ENCODE measurements around the gene RELB.

DNA sequence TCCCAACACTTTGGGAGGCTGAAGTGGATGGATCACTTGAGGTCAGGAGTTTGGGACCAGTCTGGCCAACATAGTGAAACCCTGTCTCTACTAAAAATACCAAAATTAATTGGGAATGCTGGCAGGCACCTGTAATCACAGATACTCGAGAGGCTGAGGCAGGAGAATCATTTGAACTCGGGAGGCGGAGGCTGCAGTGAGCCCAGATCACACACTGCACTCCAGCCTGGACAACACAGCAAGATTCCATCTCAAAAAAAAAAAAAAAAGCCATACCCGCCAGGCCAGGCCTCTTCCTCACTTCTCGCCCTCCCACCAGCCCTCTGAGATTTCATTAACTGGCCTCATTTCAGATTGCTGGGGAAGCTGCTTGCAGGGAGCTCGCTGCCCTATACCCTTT is 7.7 kb upstream of the RELB start:
- TF ChIP-seq, protein P1, sequence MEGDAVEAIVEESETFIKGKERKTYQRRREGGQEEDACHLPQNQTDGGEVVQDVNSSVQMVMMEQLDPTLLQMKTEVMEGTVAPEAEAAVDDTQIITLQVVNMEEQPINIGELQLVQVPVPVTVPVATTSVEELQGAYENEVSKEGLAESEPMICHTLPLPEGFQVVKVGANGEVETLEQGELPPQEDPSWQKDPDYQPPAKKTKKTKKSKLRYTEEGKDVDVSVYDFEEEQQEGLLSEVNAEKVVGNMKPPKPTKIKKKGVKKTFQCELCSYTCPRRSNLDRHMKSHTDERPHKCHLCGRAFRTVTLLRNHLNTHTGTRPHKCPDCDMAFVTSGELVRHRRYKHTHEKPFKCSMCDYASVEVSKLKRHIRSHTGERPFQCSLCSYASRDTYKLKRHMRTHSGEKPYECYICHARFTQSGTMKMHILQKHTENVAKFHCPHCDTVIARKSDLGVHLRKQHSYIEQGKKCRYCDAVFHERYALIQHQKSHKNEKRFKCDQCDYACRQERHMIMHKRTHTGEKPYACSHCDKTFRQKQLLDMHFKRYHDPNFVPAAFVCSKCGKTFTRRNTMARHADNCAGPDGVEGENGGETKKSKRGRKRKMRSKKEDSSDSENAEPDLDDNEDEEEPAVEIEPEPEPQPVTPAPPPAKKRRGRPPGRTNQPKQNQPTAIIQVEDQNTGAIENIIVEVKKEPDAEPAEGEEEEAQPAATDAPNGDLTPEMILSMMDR (IDR thresholded peaks at IDR 0.05), result no peak
- TF ChIP-seq POLR2A (IDR thresholded peaks at IDR 0.05), result no peak
